HEK293 (cell line): ENCODE results near the gene IQGAP3.

Source experiments
- CTCF ChIA-PET: fragments of 350-600 bp; formaldehyde crosslinking; extraction: SDS; loops from one replicate; lab custom pipeline; 2021; ENCODE audit warnings: antibody characterized with exemption; lab: Yijun Ruan, JAX
- POLR2A ChIA-PET: fragments of 300-600 bp; formaldehyde crosslinking; extraction: SDS; loops from one replicate; lab custom pipeline; 2020; ENCODE audit warnings: antibody characterized with exemption, inconsistent platforms; lab: Yijun Ruan, JAX
- H3K27ac ChIP-seq: fragments of 200-500 bp; sonication (Bioruptor generic); 2 replicates; pipeline ENCODE4 v1.5.1; 2014; ENCODE audit warnings: low read depth, low read length, control low read depth, inconsistent platforms; ENCODE audit errors: extremely low read depth
- H3K36me3 ChIP-seq, 2 experiments: fragments of 200-500 bp in 1 of 2; sonication (Bioruptor generic) in 1 of 2; 1 replicate in 1 of 2; 2 replicates in 1 of 2; pipeline ENCODE4 v1.5.1; 2014 to 2017; ENCODE audit warnings: inconsistent platforms in 2 of 2, low read length in 2 of 2; ENCODE audit not compliant: control insufficient read depth in 2 of 2, insufficient read depth in 1 of 2
- H3K4me1 ChIP-seq: fragments of 200-500 bp; sonication (Bioruptor generic); 2 replicates; pipeline ENCODE4 v1.5.1; 2014; ENCODE audit warnings: mild to moderate bottlenecking, low read length, inconsistent platforms; ENCODE audit not compliant: control insufficient read depth, insufficient read depth
- H3K4me3 ChIP-seq: 2 replicates; pipeline ENCODE4 v1.5.1; 2011; ENCODE audit warnings: low read depth, mild to moderate bottlenecking, control low read depth, low read length, moderate library complexity
- H3K9me3 ChIP-seq: fragments of 200-500 bp; sonication (Bioruptor generic); 2 replicates; pipeline ENCODE4 v1.5.1; 2014; ENCODE audit warnings: low read depth, low read length, inconsistent platforms; ENCODE audit not compliant: control insufficient read depth, insufficient read depth
- HOXC10 ChIP-seq: sonication (generic); formaldehyde crosslinking; IDR thresholded peaks from 2 replicates; pipeline ENCODE4 v1.8.1; 2023; ENCODE audit warnings: mild to moderate bottlenecking, missing genetic modification reagents
- KLF7 ChIP-seq: fragments of 450-650 bp; formaldehyde crosslinking; IDR thresholded peaks from 2 replicates; pipeline ENCODE4 v1.5.1; 2016; ENCODE audit warnings: missing biosample characterization, missing genetic modification characterization, borderline replicate concordance
- PRDM1 ChIP-seq: fragments of 450-650 bp; formaldehyde crosslinking; IDR thresholded peaks from 2 replicates; pipeline ENCODE4; 2016; ENCODE audit warnings: missing biosample characterization, missing genetic modification characterization
- SALL2 ChIP-seq: fragments of 450-650 bp; formaldehyde crosslinking; IDR thresholded peaks from 2 replicates; pipeline ENCODE4 v1.5.0; 2017; ENCODE audit warnings: missing biosample characterization, mild to moderate bottlenecking, missing genetic modification characterization, borderline replicate concordance
- SCRT2 ChIP-seq: fragments of 450-650 bp; formaldehyde crosslinking; IDR thresholded peaks from 2 replicates; pipeline ENCODE4 v1.5.1; 2016; ENCODE audit warnings: missing biosample characterization, missing genetic modification characterization
- SP7 ChIP-seq: fragments of 450-650 bp; formaldehyde crosslinking; IDR thresholded peaks from 2 replicates; pipeline ENCODE4 v1.5.1; 2016; ENCODE audit warnings: missing biosample characterization, missing genetic modification characterization
- ZBTB17 ChIP-seq: fragments of 450-650 bp; formaldehyde crosslinking; IDR thresholded peaks from 2 replicates; pipeline ENCODE4 v1.5.1; 2016; ENCODE audit warnings: missing biosample characterization, missing genetic modification characterization
- ZNF121 ChIP-seq: fragments of 450-650 bp; formaldehyde crosslinking; IDR thresholded peaks from 2 replicates; pipeline ENCODE4 v1.5.1; 2016; ENCODE audit warnings: missing biosample characterization, missing genetic modification characterization
- ZNF433 ChIP-seq: fragments of 450-650 bp; formaldehyde crosslinking; IDR thresholded peaks from 2 replicates; pipeline ENCODE4 v1.5.1; 2016; ENCODE audit warnings: missing biosample characterization, missing genetic modification characterization, low read depth
- ZNF596 ChIP-seq: fragments of 450-650 bp; IDR thresholded peaks from 2 replicates; pipeline ENCODE4 v1.5.0; 2018; ENCODE audit warnings: missing biosample characterization, mild to moderate bottlenecking, missing genetic modification characterization, moderate library complexity
- ZNF600 ChIP-seq: fragments of 450-650 bp; formaldehyde crosslinking; IDR thresholded peaks from 2 replicates; pipeline ENCODE4 v1.5.1; 2016; ENCODE audit warnings: missing biosample characterization, missing genetic modification characterization
- ZNF654 ChIP-seq: fragments of 450-650 bp; formaldehyde crosslinking; IDR thresholded peaks from 2 replicates; pipeline ENCODE4 v1.5.1; 2016; ENCODE audit warnings: low read depth, missing biosample characterization, missing genetic modification characterization
- ZNF677 ChIP-seq: fragments of 450-650 bp; IDR thresholded peaks from 2 replicates; pipeline ENCODE4 v1.5.0; 2018; ENCODE audit warnings: missing biosample characterization, mild to moderate bottlenecking, missing genetic modification characterization, moderate library complexity
- ZNF791 ChIP-seq: fragments of 450-650 bp; formaldehyde crosslinking; IDR thresholded peaks from 2 replicates; pipeline ENCODE4 v1.5.1; 2016; ENCODE audit warnings: missing biosample characterization, missing genetic modification characterization
- ZSCAN23 ChIP-seq: fragments of 450-650 bp; formaldehyde crosslinking; IDR thresholded peaks from 2 replicates; pipeline ENCODE4 v1.5.1; 2016; ENCODE audit warnings: missing biosample characterization, missing genetic modification characterization
- TF ChIP-seq, protein P1 (sequence below): fragments of 450-650 bp; formaldehyde crosslinking; IDR thresholded peaks from 2 replicates; pipeline ENCODE4 v1.5.1; 2016; ENCODE audit warnings: missing biosample characterization, missing genetic modification characterization
- TF ChIP-seq, protein P2 (sequence below): fragments of 450-650 bp; formaldehyde crosslinking; IDR thresholded peaks from 2 replicates; pipeline ENCODE4 v1.5.1; 2016; ENCODE audit warnings: missing biosample characterization, missing genetic modification characterization
- TF ChIP-seq, protein P3 (sequence below): fragments of 450-650 bp; formaldehyde crosslinking; IDR thresholded peaks from 2 replicates; pipeline ENCODE4 v1.5.1; 2016; ENCODE audit warnings: missing biosample characterization, missing genetic modification characterization
- TF ChIP-seq, protein P4 (sequence below): fragments of 450-650 bp; formaldehyde crosslinking; IDR thresholded peaks from 2 replicates; pipeline ENCODE4 v1.5.1; 2016; ENCODE audit warnings: missing biosample characterization, missing genetic modification characterization
- TF ChIP-seq, protein P5 (sequence below): fragments of 450-650 bp; formaldehyde crosslinking; IDR thresholded peaks from 2 replicates; pipeline ENCODE4 v1.5.1; 2016; ENCODE audit warnings: missing biosample characterization, missing genetic modification characterization
- TF ChIP-seq, protein P6 (sequence below): fragments of 450-650 bp; formaldehyde crosslinking; IDR thresholded peaks from 2 replicates; pipeline ENCODE4 v1.5.1; 2016; ENCODE audit warnings: missing biosample characterization, missing genetic modification characterization

Gene IQGAP3

DNA sequence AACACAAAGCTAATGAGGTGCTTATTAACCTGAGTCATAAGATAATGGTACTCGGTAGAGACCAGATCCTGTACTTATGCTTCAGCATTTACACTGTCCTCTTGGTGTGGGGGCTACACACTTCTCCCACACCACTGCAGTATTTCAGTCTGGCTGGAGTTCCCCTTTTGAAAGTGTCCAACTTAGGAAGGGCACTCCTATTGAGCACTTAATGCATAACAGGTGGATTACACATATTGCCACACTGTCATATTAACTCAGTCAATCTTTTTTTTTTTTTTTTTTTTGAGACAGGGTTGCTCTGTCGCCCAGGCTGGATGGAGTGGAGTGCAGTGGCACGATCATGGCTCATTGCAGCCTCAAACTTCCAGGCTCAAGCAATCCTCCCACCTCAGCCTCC, 27.4 kb upstream of the IQGAP3 start (continued):
- TF ChIP-seq SCRT2 (tag by site-specific recombination) (peak; percentile 71), KLF7 (tag by site-specific recombination) (no peak), ZNF791 (tag by site-specific recombination) (no peak), HOXC10 (CRISPR knock-in tag) (no peak)
- TF ChIP-seq, protein P1, sequence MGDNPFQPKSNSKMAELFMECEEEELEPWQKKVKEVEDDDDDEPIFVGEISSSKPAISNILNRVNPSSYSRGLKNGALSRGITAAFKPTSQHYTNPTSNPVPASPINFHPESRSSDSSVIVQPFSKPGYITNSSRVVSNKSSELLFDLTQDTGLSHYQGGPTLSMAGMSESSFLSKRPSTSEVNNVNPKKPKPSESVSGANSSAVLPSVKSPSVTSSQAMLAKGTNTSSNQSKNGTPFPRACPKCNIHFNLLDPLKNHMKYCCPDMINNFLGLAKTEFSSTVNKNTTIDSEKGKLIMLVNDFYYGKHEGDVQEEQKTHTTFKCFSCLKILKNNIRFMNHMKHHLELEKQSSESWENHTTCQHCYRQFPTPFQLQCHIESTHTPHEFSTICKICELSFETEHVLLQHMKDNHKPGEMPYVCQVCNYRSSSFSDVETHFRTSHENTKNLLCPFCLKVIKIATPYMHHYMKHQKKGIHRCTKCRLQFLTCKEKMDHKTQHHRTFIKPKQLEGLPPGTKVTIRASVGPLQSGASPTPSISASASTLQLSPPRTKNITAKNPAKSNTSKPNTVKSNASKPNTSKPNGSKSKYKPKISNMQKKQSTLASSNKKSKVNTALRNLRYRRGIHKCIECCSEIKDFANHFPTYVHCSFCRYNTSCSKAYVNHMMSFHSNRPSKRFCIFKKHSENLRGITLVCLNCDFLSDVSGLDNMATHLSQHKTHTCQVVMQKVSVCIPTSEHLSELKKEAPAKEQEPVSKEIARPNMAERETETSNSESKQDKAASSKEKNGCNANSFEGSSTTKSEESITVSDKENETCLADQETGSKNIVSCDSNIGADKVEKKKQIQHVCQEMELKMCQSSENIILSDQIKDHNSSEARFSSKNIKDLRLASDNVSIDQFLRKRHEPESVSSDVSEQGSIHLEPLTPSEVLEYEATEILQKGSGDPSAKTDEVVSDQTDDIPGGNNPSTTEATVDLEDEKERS, result no peak
- TF ChIP-seq, protein P2, sequence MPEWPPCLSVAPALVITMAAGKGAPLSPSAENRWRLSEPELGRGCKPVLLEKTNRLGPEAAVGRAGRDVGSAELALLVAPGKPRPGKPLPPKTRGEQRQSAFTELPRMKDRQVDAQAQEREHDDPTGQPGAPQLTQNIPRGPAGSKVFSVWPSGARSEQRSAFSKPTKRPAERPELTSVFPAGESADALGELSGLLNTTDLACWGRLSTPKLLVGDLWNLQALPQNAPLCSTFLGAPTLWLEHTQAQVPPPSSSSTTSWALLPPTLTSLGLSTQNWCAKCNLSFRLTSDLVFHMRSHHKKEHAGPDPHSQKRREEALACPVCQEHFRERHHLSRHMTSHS (tag by site-specific recombination), result no peak
- TF ChIP-seq, protein P3, sequence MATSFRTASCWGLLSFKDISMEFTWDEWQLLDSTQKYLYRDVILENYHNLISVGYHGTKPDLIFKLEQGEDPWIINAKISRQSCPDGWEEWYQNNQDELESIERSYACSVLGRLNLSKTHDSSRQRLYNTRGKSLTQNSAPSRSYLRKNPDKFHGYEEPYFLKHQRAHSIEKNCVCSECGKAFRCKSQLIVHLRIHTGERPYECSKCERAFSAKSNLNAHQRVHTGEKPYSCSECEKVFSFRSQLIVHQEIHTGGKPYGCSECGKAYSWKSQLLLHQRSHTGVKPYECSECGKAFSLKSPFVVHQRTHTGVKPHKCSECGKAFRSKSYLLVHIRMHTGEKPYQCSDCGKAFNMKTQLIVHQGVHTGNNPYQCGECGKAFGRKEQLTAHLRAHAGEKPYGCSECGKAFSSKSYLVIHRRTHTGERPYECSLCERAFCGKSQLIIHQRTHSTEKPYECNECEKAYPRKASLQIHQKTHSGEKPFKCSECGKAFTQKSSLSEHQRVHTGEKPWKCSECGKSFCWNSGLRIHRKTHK (tag by site-specific recombination), result no peak
- TF ChIP-seq, protein P4, sequence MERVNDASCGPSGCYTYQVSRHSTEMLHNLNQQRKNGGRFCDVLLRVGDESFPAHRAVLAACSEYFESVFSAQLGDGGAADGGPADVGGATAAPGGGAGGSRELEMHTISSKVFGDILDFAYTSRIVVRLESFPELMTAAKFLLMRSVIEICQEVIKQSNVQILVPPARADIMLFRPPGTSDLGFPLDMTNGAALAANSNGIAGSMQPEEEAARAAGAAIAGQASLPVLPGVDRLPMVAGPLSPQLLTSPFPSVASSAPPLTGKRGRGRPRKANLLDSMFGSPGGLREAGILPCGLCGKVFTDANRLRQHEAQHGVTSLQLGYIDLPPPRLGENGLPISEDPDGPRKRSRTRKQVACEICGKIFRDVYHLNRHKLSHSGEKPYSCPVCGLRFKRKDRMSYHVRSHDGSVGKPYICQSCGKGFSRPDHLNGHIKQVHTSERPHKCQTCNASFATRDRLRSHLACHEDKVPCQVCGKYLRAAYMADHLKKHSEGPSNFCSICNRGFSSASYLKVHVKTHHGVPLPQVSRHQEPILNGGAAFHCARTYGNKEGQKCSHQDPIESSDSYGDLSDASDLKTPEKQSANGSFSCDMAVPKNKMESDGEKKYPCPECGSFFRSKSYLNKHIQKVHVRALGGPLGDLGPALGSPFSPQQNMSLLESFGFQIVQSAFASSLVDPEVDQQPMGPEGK (tag by site-specific recombination), result no peak

DNA sequence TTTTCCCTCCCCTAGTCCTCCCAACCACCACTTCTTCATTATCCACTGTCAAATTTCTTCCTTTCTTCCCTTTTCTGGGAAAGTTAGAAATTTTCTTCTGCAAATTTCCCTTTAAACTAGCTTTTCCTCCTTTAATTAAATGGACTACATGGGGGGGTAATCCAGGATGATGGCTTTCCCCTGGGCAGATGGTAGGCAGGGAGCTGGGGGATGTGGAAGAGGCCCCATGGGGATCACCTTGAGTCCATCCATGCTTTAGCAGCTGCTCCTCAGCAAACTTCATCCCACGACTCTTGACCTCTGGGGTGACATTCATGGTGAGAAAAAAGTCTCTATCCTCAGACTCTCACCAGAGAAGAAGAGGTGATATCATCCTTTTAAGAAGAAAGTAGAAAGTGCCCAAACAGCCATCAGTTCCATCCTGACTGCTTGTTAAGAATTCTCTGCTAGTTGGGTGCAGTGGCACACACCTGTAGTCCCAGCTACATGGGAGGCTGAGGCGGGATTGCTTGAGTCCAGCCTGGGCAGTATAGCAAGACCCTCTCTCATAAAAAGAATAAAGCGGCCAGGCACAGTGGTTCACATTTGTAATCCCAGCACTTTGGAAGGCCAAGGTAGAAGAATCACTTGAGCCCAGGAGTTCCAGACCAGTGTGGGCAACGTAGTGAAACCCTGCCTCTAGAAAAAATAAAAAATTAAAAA, 26.5 kb upstream of the IQGAP3 start:
- H3K36me3 ChIP-seq, result peaks cover 0 to 58% of the 10 kb centered on the region in 2 experiments; a peak in 1 of 3 replicates
- no peak overlapping the region for H3K27ac ChIP-seq
- H3K9me3 ChIP-seq, result no peaks in the 10 kb centered on the region
- ChIA-PET CTCF (interaction anchor here (0.6 to 3.3 kb wide), 9 partner anchors 7 to 276 kb away, joined by 3 to 15 read pairs (median 4); partner anchors contain the start of gene NAXE), POLR2A (interaction anchor here (2.2 kb wide), 1 partner anchor 8 kb away, joined by 11 read pairs; the partner anchor contains the start of gene NAXE)
- TF ChIP-seq ZNF433 (tag by site-specific recombination), result no peak
- no peak for TF ChIP-seq SP7 (tag by site-specific recombination)
- TF ChIP-seq PRDM1 (tag by site-specific recombination), result 0 out of 2 replicates have a peak, but pooled peaks have one; percentile 59
- peak; percentile 97 for TF ChIP-seq ZNF121
- TF ChIP-seq, all 188 proteins: peak for 2
- Histone ChIP-seq H3K4me3 (no peak overlapping the region), H3K4me1 (no peaks in the 10 kb centered on the region)

DNA sequence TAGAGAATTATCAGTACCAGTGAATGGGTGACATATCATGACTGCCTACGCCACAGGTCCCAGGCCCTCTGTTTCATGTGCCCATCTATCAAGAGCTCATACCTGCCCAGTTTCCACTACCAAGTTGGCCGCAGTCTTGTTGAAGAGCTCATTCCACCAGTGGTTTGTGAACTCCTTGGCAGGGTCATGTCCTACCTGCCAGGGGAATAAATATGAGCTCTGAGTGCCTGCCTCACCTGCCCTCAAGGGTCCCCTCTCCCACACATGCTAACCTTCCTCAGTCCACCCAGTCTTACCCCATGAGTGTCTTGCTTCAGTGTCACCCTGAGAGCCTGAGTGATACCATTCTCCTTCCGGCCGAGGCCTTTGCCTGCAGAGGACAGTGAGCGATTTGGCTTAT, 25.8 kb upstream of the IQGAP3 start:
- H3K27ac ChIP-seq, result no peak overlapping the region
- H3K9me3 ChIP-seq, result no peaks in the 10 kb centered on the region
- H3K4me1 ChIP-seq, result no peaks in the 10 kb centered on the region
- CTCF ChIA-PET, result interaction anchor here (0.9 to 3.3 kb wide), 4 partner anchors 7 to 26 kb away, joined by 3 to 15 read pairs (median 8); partner anchors contain the start of gene NAXE
- no peak overlapping the region for H3K4me3 ChIP-seq
- H3K36me3 ChIP-seq, result peaks cover 0 to 66% of the 10 kb centered on the region in 2 experiments; a peak in 1 of 3 replicates
- POLR2A ChIA-PET, result no interaction called here
- TF ChIP-seq ZNF596 (tag by site-specific recombination) (no peak), SALL2 (tag by site-specific recombination) (no peak), ZSCAN23 (tag by site-specific recombination) (no peak), ZNF654 (tag by site-specific recombination) (no peak), ZNF600 (tag by site-specific recombination) (no peak), ZBTB17 (tag by site-specific recombination) (no peak), ZNF677 (no peak)
- TF ChIP-seq, protein P5, sequence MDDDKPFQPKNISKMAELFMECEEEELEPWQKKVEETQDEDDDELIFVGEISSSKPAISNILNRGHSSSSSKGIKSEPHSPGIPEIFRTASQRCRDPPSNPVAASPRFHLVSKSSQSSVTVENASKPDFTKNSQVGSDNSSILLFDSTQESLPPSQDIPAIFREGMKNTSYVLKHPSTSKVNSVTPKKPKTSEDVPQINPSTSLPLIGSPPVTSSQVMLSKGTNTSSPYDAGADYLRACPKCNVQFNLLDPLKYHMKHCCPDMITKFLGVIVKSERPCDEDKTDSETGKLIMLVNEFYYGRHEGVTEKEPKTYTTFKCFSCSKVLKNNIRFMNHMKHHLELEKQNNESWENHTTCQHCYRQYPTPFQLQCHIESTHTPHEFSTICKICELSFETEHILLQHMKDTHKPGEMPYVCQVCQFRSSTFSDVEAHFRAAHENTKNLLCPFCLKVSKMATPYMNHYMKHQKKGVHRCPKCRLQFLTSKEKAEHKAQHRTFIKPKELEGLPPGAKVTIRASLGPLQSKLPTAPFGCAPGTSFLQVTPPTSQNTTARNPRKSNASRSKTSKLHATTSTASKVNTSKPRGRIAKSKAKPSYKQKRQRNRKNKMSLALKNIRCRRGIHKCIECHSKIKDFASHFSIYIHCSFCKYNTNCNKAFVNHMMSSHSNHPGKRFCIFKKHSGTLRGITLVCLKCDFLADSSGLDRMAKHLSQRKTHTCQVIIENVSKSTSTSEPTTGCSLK (tag by site-specific recombination), result no peak
- TF ChIP-seq, protein P6, sequence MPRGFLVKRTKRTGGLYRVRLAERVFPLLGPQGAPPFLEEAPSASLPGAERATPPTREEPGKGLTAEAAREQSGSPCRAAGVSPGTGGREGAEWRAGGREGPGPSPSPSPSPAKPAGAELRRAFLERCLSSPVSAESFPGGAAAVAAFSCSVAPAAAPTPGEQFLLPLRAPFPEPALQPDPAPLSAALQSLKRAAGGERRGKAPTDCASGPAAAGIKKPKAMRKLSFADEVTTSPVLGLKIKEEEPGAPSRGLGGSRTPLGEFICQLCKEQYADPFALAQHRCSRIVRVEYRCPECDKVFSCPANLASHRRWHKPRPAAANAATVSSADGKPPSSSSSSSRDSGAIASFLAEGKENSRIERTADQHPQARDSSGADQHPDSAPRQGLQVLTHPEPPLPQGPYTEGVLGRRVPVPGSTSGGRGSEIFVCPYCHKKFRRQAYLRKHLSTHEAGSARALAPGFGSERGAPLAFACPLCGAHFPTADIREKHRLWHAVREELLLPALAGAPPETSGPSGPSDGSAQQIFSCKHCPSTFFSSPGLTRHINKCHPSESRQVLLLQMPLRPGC (tag by site-specific recombination), result no peak
